ENCODE measurements around the gene GPRC5B.

GPRC5B gene

GRCh38 chr16:19808061-19808641 is 76.5 kb downstream of the GPRC5B start:
- POLR2A ChIA-PET, result no interaction called here
- DNase-seq (ENCODE audit: extremely low spot score), result peak; percentile 23
- TF ChIP-seq CTCF (IDR thresholded peaks at IDR 0.05; ENCODE audit: control extremely low read depth, extremely low read depth, low read depth, missing control alignments), result no peak
- CTCF ChIA-PET, result no interaction called here

Measured in GM10248 (cell line).